ENCODE data around the gene VPS26B.

- TF ChIP-seq REST (IDR thresholded peaks at IDR 0.05; ENCODE audit: low read depth) (no peak), USF1 (IDR thresholded peaks at IDR 0.05) (no peak), EP300 (IDR thresholded peaks at IDR 0.05; ENCODE audit: borderline replicate concordance) (no peak), TAF1 (IDR thresholded peaks at IDR 0.05; ENCODE audit: low read depth) (no peak), MAX (IDR thresholded peaks at IDR 0.05) (no peak), NFIC (IDR thresholded peaks at IDR 0.05) (no peak), TCF12 (IDR thresholded peaks at IDR 0.05; ENCODE audit: low read depth) (no peak), EGR1 (IDR thresholded peaks at IDR 0.05) (no peak), CREB1 (IDR thresholded peaks at IDR 0.05; ENCODE audit: low read depth) (no peak), CEBPB (IDR thresholded peaks at IDR 0.05) (no peak), YY1 (IDR thresholded peaks at IDR 0.05; ENCODE audit: low read depth) (no peak)
These were observed 19.4 kb downstream of the VPS26B start for GRCh38 chr11:134243913-134244312.

All from Ishikawa (cell line).